Adrenal gland (tissue), 5 donors: ENCODE results near the gene AGAP1.

ENCODE experiments used
- CTCF ChIP-seq, 6 experiments: fragments of 450-650 bp in 4 of 6; fragments of 200-600 bp in 2 of 6; sonication (generic) in 1 of 6; IDR thresholded peaks; 1 replicate in 5 of 6; 2 replicates in 1 of 6; pipeline versions ENCODE4 v1.5.1 to v1.8.0; 2016 to 2021; ENCODE audit warnings: antibody characterized with exemption in 6 of 6, mild to moderate bottlenecking in 2 of 6, moderate library complexity in 1 of 6
- POLR2A ChIP-seq, 2 donors: fragments of 450-650 bp; IDR thresholded peaks; one replicate each; pipeline ENCODE4 v1.6.1; 2017; ENCODE audit warnings: antibody characterized with exemption in 2 of 2, mild to moderate bottlenecking in 2 of 2, moderate library complexity in 1 of 2
- donor health status: DM: no; HTN: no; CAD: no.

DNA sequence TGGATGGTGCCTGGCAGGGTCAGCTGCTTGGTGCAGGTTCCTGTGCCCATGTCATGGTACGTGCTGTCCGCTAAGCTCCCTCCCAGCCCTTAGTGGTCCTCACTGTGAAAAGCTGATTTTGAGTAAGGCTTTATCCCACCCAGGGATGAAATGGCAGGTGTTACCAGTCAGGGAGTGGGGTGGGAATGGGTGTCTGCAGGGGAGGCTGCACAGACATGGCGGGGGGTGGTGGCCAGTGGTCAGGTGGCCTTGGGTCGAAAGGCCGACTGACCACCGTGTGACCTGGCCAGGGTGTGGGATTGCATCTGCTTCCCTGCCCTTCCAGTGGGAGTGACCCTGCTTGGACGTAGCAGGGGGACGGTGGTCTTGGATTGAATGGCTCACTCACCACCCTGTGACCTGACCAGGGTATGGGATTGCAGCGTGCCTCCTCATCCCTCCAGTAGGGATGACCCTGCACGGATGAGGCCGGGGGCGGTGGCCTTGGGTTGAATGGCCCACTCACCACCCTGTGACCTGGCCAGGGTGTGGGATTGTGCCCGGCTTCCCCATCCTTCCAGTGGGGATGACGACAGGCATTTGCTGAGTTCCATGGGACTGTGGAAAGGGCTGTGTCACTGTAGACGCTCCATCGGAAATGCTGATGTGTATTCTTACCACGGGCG is 29.8 kb downstream of the AGAP1 start:
- TF ChIP-seq CTCF (IDR thresholded peaks at IDR 0.05) (no peak), POLR2A (IDR thresholded peaks at IDR 0.05) (no peak)
